ENCODE measurements around the gene COL1A2.

- TF ChIP-seq CTCF (IDR thresholded peaks at IDR 0.05), result no peak
- TF ChIP-seq EZH2 (IDR thresholded peaks at IDR 0.05; ENCODE audit: borderline replicate concordance, insufficient read depth, low read depth, low read length, poor library complexity, severe bottlenecking), result no peak
Measured at GRCh38 chr7:94417901-94418300, 23.2 kb downstream of the COL1A2 start.
